Colonic mucosa (tissue), 4 donors: ENCODE measurements around the gene NXPH1. TPM values are rescaled to one million over a fixed set of nuclear protein-coding genes. Genes with fewer than 3 reads are reported as not detected.
A peak's percentile ranks its signal among the peaks of the same experiment; 100 is the strongest.

Experiments used
- DNase-seq: peaks from one replicate; pipeline ENCODE4 v3.0.0-alpha.2; 2020
- H3K27ac ChIP-seq: fragments of 200-600 bp; one replicate; pipeline ENCODE4 v1.8.0; 2021
- H3K27me3 ChIP-seq: fragments of 200-600 bp; one replicate; pipeline ENCODE4 v1.8.0; 2021
- H3K36me3 ChIP-seq: fragments of 200-600 bp; one replicate; pipeline ENCODE4 v1.8.0; 2021
- H3K4me1 ChIP-seq: fragments of 200-600 bp; one replicate; pipeline ENCODE4 v1.8.0; 2021; ENCODE audit warnings: mild to moderate bottlenecking
- H3K4me3 ChIP-seq: fragments of 200-600 bp; one replicate; pipeline ENCODE4 v1.8.0; 2021
- H3K9ac ChIP-seq, 2 donors: one replicate each; pipeline ENCODE4 v1.7.0; 2013; ENCODE audit warnings: control low read depth in 2 of 2, low read depth in 2 of 2, low read length in 2 of 2
- H3K9me3 ChIP-seq: fragments of 200-600 bp; one replicate; pipeline ENCODE4 v1.8.0; 2021
- intact Hi-C: fragments of 100-400 bp; cut with DNase I; formaldehyde crosslinking; loops from one replicate; pipeline ENCODE4 v1.14.1; 2022
- total RNA-seq, 2 donors: library from RNA; stranded (reverse); fragmentation: NEBNext Ultra II Directional in 1 of 2; extraction: Animal tissue kit (Norgen Biotek cat#: 25700) in 1 of 2; gene quantifications; one replicate each; pipeline ENCODE4 v1.2.1, GENCODE V29; 2021
- TF ChIP-seq, protein P1 (sequence below): fragments of 200-600 bp; IDR thresholded peaks from one replicate; pipeline ENCODE4 v1.8.0; 2022; ENCODE audit warnings: antibody characterized with exemption, mild to moderate bottlenecking
- donor health status: healthy.
- donor health status: DM: no; HTN: no; CAD: no.
- donor health status: DM: no; HTN: no; CAD: no.

The NXPH1 gene
- total RNA-seq, 2 donors from 2014 or later: 0.30 TPM; not detected in 1

DNA sequence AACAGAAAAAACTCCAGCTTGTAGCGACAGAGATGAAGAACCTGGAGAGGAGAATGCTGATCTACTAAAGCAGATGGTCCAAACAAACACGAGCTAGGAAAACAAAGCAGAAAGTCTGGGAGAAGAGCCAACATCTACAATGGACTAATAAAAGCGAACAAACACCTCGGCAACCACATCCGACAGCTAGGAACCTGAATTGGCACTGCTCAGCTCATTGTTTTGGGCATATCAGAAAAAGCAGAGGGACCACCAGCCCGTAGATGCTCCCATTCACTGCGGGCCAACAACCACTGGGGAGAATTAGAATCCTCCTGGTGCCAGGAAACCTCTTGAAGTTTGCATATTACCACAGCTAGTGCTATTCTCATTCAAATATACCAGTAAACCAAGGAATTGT, 204.7 kb downstream of the NXPH1 start:
- intact Hi-C loops: no loop called here
- H3K9ac ChIP-seq: no peak overlapping the region
- no peaks in the 10 kb centered on the region for H3K27me3 ChIP-seq
- no peaks in the 10 kb centered on the region for H3K36me3 ChIP-seq
- peak; percentile 25 for DNase-seq
- no peak overlapping the region for H3K27ac ChIP-seq
- no peak overlapping the region for H3K4me3 ChIP-seq
- TF ChIP-seq, protein P1, sequence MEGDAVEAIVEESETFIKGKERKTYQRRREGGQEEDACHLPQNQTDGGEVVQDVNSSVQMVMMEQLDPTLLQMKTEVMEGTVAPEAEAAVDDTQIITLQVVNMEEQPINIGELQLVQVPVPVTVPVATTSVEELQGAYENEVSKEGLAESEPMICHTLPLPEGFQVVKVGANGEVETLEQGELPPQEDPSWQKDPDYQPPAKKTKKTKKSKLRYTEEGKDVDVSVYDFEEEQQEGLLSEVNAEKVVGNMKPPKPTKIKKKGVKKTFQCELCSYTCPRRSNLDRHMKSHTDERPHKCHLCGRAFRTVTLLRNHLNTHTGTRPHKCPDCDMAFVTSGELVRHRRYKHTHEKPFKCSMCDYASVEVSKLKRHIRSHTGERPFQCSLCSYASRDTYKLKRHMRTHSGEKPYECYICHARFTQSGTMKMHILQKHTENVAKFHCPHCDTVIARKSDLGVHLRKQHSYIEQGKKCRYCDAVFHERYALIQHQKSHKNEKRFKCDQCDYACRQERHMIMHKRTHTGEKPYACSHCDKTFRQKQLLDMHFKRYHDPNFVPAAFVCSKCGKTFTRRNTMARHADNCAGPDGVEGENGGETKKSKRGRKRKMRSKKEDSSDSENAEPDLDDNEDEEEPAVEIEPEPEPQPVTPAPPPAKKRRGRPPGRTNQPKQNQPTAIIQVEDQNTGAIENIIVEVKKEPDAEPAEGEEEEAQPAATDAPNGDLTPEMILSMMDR: no peak
- no peaks in the 10 kb centered on the region for H3K9me3 ChIP-seq
- H3K4me1 ChIP-seq: no peaks in the 10 kb centered on the region

DNA sequence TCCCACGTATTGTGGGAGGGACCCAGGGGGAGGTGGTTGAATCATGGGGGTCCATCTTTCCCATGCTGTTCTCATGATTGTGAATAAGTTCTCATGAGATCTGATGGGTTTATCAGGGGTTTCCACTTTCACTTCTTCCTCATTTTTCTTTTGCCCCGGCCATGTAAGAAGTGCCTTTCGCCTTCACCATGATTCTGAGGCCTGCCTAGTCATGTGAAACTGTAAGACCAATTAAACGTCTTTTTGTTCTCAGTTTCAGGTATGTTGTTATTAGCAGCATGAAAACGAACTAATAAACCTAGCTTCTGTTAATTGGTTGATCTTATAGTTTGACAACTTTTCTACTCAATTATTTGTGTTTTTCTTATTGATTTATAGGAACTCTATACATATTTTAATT, 206.3 kb downstream of the NXPH1 start:
- no peaks in the 10 kb centered on the region for H3K9me3 ChIP-seq
- no peak overlapping the region for H3K27ac ChIP-seq
- no peaks in the 10 kb centered on the region for H3K27me3 ChIP-seq
- H3K4me1 ChIP-seq: no peaks in the 10 kb centered on the region
- H3K4me3 ChIP-seq: no peak overlapping the region
- intact Hi-C loops: no loop called here
- no peak for DNase-seq
- H3K36me3 ChIP-seq: no peaks in the 10 kb centered on the region
- no peak overlapping the region for H3K9ac ChIP-seq
- TF ChIP-seq, protein P1: no peak

DNA sequence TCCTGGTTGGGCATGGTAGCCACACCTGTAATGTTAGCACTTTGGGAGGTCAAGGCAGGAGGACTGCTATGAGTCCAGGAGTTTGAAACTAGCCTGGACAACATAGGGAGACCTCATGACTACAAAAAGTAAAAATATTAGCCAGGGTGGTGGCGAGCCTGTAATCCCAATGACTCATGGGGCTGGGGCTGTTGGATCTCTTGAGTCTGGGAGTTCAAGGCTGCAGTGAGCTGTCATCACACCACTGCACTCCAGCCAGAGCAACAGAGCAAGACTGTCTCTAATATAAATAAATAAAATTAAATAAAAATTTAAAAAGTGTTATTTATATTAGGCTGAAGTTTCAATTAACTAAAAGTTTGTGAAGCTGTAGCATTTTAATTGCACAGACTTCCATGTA, 207.3 kb downstream of the NXPH1 start:
- H3K27ac ChIP-seq: no peak overlapping the region
- TF ChIP-seq, protein P1: no peak
- no peak overlapping the region for H3K4me3 ChIP-seq
- DNase-seq: no peak
- H3K36me3 ChIP-seq: no peaks in the 10 kb centered on the region
- intact Hi-C loops: no loop called here
- no peaks in the 10 kb centered on the region for H3K27me3 ChIP-seq
- H3K4me1 ChIP-seq: no peaks in the 10 kb centered on the region
- H3K9me3 ChIP-seq: no peaks in the 10 kb centered on the region
- H3K9ac ChIP-seq: no peak overlapping the region

DNA sequence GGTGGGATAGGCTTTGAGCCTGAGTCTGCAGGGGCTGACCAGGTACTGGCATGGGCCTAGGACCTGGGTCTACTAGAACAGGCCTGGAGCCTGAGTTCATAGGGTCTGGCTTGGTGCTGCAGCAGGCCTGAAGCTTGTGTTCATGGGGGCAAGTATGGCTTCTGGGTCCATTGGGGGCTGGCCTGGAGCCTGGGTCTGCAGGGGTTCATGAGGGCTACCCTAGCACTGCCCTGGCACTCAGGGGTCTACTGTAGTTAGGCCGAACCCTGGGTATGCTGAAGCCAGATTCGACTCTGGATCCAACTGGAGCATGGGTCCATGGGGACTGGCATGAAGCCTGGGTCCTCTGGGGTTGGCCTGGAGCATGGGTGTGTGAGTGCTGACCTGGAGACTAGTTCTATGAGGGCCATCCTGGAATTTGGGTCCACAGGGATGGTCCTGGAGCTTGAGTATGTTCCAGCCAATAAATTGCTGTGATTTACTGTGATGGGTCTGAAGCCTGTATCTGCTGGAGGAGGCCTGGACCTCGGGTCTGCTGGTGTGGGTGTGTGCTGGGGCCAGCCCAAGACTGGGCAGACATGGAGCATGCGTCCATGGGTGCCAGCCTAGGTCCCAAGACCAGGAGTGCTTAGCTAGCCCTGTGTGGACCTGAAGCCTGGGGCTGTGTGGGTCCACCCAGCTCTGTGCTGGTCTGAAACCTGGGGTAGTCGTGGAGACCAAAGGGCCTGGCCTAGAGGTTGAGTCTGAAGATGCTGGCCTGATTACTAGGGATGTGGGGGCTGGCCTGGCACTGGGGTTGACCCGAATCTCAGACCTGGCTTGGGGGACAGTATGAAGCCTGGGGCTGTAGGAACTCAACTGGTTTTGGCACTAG, 235.5 kb downstream of the NXPH1 start:
- TF ChIP-seq, protein P1: no peak
- intact Hi-C loops: no loop called here
- Histone ChIP-seq H3K9ac (no peak overlapping the region), H3K4me3 (no peak overlapping the region), H3K27ac (no peak overlapping the region), H3K27me3 (no peaks in the 10 kb centered on the region), H3K36me3 (no peaks in the 10 kb centered on the region), H3K4me1 (no peaks in the 10 kb centered on the region), H3K9me3 (no peaks in the 10 kb centered on the region)
- DNase-seq: no peak

DNA sequence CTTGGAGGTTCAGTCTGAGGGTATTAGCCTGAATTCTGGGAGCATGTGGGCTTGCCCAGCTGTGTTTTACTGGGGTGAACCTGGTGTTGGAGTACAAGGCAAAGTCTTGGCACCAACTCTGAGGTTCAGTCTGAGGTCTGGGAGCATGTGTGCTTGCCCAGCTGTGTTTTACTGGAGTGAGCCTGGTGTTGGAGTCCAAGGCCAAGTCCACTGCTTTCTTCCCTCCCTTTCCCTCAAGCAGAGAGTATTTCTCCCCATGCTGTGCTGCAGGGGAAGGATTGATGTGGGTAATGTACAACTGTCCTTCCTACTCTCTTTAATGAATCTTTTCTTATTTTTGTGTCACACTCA, 236.1 kb downstream of the NXPH1 start:
- TF ChIP-seq, protein P1: no peak
- Histone ChIP-seq H3K36me3 (no peaks in the 10 kb centered on the region), H3K4me1 (no peaks in the 10 kb centered on the region), H3K4me3 (no peak overlapping the region), H3K9me3 (no peaks in the 10 kb centered on the region), H3K27me3 (no peaks in the 10 kb centered on the region), H3K27ac (no peak overlapping the region), H3K9ac (no peak overlapping the region)
- no peak for DNase-seq
- intact Hi-C loops: no loop called here
